Activated naive CD4-positive, alpha-beta T cell treated with anti-CD3 and anti-CD28 coated beads, Interleukin-2, amount 50 U/mL, for 72 hours (primary cell): ENCODE measurements around the gene RASL10A. TPM values are rescaled to one million over a fixed set of nuclear protein-coding genes. Genes with fewer than 3 reads are reported as not detected.

Source experiments
- ATAC-seq, 2 donors: fragments of 150-1000 bp; cut with Tn5 transposase; 2 replicates each; pipeline ENCODE4 v1.10.0; 2021; ENCODE audit warnings: mild to moderate bottlenecking in 2 of 2, moderate library complexity in 2 of 2
- DNase-seq, 2 donors: peaks; one replicate each; pipeline ENCODE4 v3.0.0; 2021 to 2022; ENCODE audit warnings: low spot score in 2 of 2
- H3K27ac Mint-ChIP-seq, 2 donors: one replicate each; pipeline ENCODE4 v1.8.0; 2022; ENCODE audit warnings: mild to moderate bottlenecking in 2 of 2, mixed read lengths in 2 of 2
- H3K36me3 Mint-ChIP-seq, 2 donors: one replicate each; pipeline ENCODE4 v1.8.0; 2022; ENCODE audit warnings: mixed read lengths in 2 of 2
- H3K9me3 Mint-ChIP-seq, 2 donors: one replicate each; pipeline ENCODE4 v1.8.0; 2022; ENCODE audit warnings: mixed read lengths in 2 of 2
- total RNA-seq, 2 donors: library from RNA; stranded (reverse); gene quantifications; one replicate each; pipeline ENCODE4 v1.2.3, GENCODE V29; 2022

RASL10A gene
- total RNA-seq, 2 donors from 2014 or later = 0.20 to 0.78 TPM

DNA sequence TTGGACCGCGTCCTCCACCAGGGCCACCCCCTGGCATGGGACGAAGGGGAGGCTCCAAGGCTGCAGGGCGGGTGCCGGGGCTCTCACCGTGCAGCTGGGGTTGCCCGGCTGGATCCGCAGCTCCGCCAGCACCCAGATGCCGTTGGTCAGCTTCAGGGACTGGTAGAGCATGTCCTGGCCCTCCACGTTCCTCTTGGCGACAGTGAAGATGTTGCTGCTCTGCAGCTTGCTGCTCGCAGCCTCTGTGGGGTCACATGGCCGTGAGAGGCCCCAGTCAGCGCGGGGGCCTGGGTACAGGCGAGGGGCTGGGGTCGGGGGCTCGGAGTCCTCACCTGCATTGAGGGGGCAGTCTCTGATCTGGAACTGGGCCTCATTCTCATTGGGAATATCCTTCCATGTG, 14.8 kb upstream of the RASL10A start:
- DNase-seq (no peak), ATAC-seq (no peak)
- Mint-ChIP-seq H3K27ac (no peak overlapping the region), H3K9me3 (no peaks in the 10 kb centered on the region), H3K36me3 (no peaks in the 10 kb centered on the region)

DNA sequence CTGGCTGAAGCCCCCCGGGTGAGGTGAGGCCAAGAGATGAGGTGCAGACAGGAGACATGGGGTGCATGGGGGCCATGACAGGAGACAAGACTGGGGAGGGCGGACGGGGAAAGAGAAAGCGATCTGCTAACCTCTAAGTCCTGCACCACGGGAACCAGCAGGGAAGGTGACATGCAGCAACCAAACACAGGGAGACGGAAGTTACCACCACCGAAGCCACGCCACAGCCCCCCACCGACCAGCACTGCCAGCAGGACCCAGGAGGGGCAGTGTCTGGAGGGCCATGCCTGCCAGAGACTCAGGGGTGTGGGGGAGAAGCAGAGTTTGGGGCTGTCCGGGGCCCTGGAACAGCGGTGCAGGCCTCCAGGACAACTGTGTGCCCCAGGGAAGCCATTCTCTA, 14.1 kb upstream of the RASL10A start:
- ATAC-seq (no peak), DNase-seq (no peak)
- H3K27ac Mint-ChIP-seq = peak overlapping the region in 1 of 2 donors; percentile 82
- no peaks in the 10 kb centered on the region for H3K36me3 Mint-ChIP-seq
- H3K9me3 Mint-ChIP-seq = no peaks in the 10 kb centered on the region

GRCh38 chr22:29328566-29329500, 13.3 kb upstream of the RASL10A start:
- H3K27ac Mint-ChIP-seq = peak overlapping the region in 1 of 2 donors; percentile 82
- ATAC-seq = no peak
- DNase-seq = no peak
- H3K9me3 Mint-ChIP-seq = no peaks in the 10 kb centered on the region
- H3K36me3 Mint-ChIP-seq = no peaks in the 10 kb centered on the region

- no peaks in the 10 kb centered on the region for H3K9me3 Mint-ChIP-seq
- H3K36me3 Mint-ChIP-seq = no peaks in the 10 kb centered on the region
- DNase-seq = no peak
- peak overlapping the region in 1 of 2 donors; percentile 29 for H3K27ac Mint-ChIP-seq
- ATAC-seq = no peak
Observed at GRCh38 chr22:29328055-29328454, 12.6 kb upstream of the RASL10A start.

GRCh38 chr22:29327089-29327764, 11.7 kb upstream of the RASL10A start:
- H3K9me3 Mint-ChIP-seq = no peaks in the 10 kb centered on the region
- DNase-seq (no peak), ATAC-seq (no peak)
- no peak overlapping the region for H3K27ac Mint-ChIP-seq
- H3K36me3 Mint-ChIP-seq = no peaks in the 10 kb centered on the region

- no peaks in the 10 kb centered on the region for H3K9me3 Mint-ChIP-seq
- DNase-seq (no peak), ATAC-seq (no peak)
- H3K27ac Mint-ChIP-seq = peak overlapping the region in 1 of 2 donors; percentile 92
- H3K36me3 Mint-ChIP-seq = no peaks in the 10 kb centered on the region
Observed at GRCh38 chr22:29326481-29326880, 11.0 kb upstream of the RASL10A start.

GRCh38 chr22:29325785-29326315, 10.4 kb upstream of the RASL10A start:
- peak overlapping the region in 1 of 2 donors; percentile 50 for H3K27ac Mint-ChIP-seq
- no peaks in the 10 kb centered on the region for H3K36me3 Mint-ChIP-seq
- DNase-seq (no peak), ATAC-seq (no peak)
- H3K9me3 Mint-ChIP-seq = no peaks in the 10 kb centered on the region

DNA sequence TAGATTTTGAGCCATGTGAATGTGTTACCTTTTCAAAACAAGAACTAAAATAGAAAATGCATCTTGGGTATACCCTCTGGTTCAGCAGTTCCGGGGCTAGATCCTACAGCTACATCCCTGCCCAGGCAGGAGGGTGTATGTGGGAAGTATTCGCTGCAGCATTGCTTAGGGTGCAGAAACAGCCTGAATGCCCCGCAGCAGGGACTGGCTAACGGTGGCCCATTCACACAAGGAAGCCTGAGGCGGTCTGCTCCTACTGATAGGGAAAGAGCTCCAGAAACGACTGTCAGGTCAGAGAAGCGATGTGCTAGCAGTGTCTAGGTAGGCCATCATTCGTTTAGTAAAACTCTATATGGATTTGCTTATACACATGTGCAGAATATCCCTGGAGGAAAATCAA, 9.9 kb upstream of the RASL10A start:
- DNase-seq (no peak), ATAC-seq (no peak)
- Mint-ChIP-seq H3K36me3 (no peaks in the 10 kb centered on the region), H3K9me3 (no peaks in the 10 kb centered on the region), H3K27ac (no peak overlapping the region)

GRCh38 chr22:29323641-29324040, 8.1 kb upstream of the RASL10A start:
- Mint-ChIP-seq H3K36me3 (no peaks in the 10 kb centered on the region), H3K27ac (no peak overlapping the region), H3K9me3 (no peaks in the 10 kb centered on the region)
- no peak for ATAC-seq
- DNase-seq = no peak

DNA sequence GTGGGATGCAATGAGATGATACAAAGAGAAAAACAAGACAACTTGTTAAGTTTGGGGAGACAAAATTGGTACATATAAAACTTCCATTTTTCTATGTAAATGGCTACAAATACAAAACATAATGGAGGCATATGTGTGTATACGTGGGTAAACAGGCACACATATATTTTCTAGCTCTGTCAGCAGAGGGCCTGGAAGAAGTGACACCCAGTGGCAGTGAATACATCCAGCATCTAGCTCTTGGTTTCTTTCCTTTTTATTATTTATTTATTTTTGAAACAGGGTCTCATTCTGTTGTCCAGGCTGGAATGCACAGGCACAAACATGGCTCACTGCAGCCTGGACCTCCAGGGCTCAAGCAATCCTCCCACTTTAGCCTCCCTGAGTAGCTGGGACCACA, 5.0 kb upstream of the RASL10A start:
- H3K27ac Mint-ChIP-seq = no peak overlapping the region
- no peaks in the 10 kb centered on the region for H3K9me3 Mint-ChIP-seq
- no peak for DNase-seq
- H3K36me3 Mint-ChIP-seq = no peaks in the 10 kb centered on the region
- ATAC-seq = no peak

DNA sequence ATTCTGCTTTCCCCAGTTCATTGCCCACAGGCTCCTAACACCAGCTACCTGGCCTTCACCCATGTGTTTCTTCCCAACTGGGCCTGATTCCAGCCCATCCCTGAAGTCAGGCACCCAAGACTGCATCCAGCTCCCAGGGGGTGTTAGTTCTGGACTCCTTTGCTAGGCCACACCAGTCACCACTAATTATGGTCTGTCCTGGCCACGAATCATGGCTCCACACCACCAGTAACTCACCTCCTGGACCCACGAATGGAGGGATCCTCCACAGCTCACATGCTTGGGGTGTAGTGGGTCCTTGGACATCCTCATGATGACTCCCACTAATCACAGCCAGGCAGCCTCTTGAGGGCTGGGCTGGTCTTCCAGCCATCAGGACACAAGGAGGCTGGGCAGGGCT, 3.6 kb upstream of the RASL10A start:
- Mint-ChIP-seq H3K9me3 (no peaks in the 10 kb centered on the region), H3K27ac (no peak overlapping the region), H3K36me3 (peaks cover 3 to 6% of the 10 kb centered on the region in 2 donors)
- DNase-seq (no peak), ATAC-seq (no peak)

DNA sequence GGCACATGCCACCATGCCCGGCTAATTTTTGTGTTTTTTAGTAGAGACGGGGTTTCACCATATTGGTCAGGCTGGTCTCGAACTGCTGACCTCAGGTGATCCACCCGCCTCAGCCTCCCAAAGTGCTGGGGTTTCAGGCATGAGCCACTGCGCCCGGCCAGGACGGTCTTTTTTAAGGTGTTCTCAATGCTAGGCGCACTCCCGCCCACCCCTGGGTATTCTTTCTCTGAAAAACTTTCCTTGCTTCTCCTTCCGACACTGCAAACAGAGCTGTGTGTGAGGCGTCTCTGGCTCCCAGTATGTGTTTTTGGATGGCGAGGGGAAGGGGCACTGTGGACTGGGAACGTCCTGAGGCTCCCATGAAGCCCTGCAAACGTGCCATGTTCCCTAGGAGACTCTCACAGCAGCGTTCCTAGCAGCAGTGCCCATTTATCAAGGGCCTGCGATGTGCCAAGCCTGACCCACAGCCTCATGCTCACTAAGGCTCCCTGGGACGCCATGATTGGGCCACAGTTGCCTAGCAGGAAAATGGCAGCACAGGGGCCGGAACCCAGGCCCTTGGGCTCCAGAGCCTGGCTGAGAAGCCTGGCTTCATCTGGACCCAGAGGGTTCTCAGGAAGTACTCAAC, 2.4 kb upstream of the RASL10A start:
- Mint-ChIP-seq H3K36me3 (peaks cover 7 to 11% of the 10 kb centered on the region in 2 donors), H3K9me3 (no peaks in the 10 kb centered on the region), H3K27ac (no peak overlapping the region)
- DNase-seq = no peak
- ATAC-seq = no peak

DNA sequence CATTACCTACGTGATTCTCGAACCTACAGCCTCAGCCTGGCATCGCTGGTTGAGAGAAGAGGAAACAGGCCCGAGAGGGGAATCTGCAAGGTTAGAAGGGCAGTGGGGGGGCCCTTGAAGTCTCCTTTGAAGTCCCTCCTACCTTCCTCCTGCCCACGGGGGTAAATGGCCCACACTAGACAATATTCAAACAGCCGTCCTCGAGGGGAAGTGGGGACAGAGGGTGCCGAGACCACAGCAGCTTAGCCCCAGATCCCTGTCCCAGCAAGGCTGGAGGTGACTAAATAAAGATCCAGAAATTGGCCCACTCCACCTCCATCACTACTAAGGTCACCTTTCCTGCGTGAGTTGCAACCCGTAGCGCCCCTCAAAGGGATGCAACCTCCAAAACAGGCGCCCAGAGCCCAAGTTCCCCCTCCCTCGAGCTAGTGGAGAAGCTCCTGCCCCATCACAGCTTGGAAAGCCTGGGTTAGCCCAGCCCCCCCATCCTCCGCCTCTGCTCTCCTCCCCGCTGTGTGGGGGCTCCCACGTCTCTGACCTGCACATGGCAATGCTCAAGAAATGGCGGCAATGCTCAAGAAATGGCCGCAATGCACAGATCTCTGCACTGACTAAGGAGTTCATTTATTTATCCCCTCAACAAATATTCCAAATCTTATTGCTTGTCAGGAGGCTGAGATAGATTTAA, 788 bp upstream of the RASL10A start:
- H3K9me3 Mint-ChIP-seq = no peaks in the 10 kb centered on the region
- H3K27ac Mint-ChIP-seq = no peak overlapping the region

GRCh38 chr22:29314537-29315285, 786 bp downstream of the RASL10A start:
- H3K27ac Mint-ChIP-seq = no peak overlapping the region
- peaks cover 7 to 11% of the 10 kb centered on the region in 2 donors for H3K36me3 Mint-ChIP-seq
- DNase-seq (no peak), ATAC-seq (no peak)
- no peaks in the 10 kb centered on the region for H3K9me3 Mint-ChIP-seq

More for the DNA sequence above, 788 bp upstream of the RASL10A start:
- ATAC-seq = no peak
- DNase-seq = no peak
- H3K36me3 Mint-ChIP-seq = peaks cover 7 to 11% of the 10 kb centered on the region in 2 donors

DNA sequence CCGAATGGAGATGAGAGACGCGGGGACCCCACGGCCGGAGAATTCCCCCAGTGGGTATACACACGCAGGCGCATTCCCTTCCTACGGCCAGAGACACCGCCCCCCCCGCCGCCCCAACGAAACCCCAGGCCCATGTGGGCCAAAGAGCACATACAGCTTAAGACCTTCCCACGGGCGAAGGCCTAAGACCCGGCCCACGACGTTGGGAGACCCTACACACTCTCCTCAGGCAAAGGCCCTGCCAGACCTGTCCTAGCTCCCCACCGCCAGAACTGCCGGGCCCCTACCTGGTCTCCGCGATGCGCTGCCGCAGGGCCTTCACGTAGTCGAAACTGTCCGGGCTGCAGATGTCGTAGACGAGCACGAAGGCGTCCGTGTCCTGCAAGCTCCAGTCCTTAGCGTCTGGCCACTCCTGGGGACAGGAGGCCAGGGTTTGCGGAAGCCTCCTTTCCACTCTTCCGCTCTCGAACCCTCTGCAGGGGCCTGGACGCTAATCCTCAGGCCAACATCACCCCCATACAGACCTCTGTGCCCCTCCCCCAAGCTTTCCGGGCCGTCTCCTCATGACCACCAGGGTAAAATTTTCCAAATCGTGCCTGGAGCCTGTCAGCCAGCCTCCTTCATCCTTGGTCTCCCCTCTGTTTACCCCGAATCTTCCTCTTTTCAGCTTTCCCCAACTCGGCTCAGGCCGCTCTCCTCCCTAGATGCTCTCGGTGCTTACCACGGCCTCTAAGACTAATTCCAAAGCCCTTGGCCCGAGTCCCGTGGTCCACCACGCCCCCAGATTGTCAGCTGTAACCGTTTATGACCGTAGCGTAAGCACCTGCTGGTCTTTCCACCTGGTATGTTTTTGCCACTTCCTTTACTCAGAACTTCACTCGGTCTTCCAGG, 1.7 kb downstream of the RASL10A start:
- ATAC-seq = no peak
- DNase-seq = no peak
- Mint-ChIP-seq H3K27ac (no peak overlapping the region), H3K9me3 (no peaks in the 10 kb centered on the region), H3K36me3 (peaks cover 7 to 11% of the 10 kb centered on the region in 2 donors)
